Adipocyte (in vitro differentiated cells): ENCODE data around the gene UBE3B.

ENCODE experiments used
- DNase-seq: peaks from one replicate; pipeline ENCODE4 v3.0.0-alpha.2; 2015; ENCODE audit warnings: low read depth
- H3K27me3 ChIP-seq: replicated peaks from 2 replicates; pipeline ENCODE4 v1.7.0; 2013; ENCODE audit warnings: mild to moderate bottlenecking, low read length, moderate library complexity; ENCODE audit not compliant: control insufficient read depth, insufficient read depth
- H3K36me3 ChIP-seq: 2 replicates; pipeline ENCODE4 v1.7.0; 2013; ENCODE audit warnings: low read length, mild to moderate bottlenecking, moderate library complexity; ENCODE audit not compliant: control insufficient read depth, insufficient read depth, severe bottlenecking
- H3K4me1 ChIP-seq: 2 replicates; pipeline ENCODE4 v1.7.0; 2013; ENCODE audit warnings: mild to moderate bottlenecking, low read length, moderate library complexity; ENCODE audit not compliant: control insufficient read depth, insufficient read depth
- H3K4me3 ChIP-seq: 2 replicates; pipeline ENCODE4 v1.7.0; 2013; ENCODE audit warnings: mild to moderate bottlenecking, low read length, moderate library complexity
- H3K9ac ChIP-seq: 2 replicates; pipeline ENCODE4 v1.7.0; 2013; ENCODE audit warnings: mild to moderate bottlenecking, low read length, moderate library complexity
- H3K9me3 ChIP-seq: 2 replicates; pipeline ENCODE4 v1.7.0; 2013; ENCODE audit warnings: mild to moderate bottlenecking, low read length, moderate library complexity; ENCODE audit not compliant: control insufficient read depth

The UBE3B gene

DNA sequence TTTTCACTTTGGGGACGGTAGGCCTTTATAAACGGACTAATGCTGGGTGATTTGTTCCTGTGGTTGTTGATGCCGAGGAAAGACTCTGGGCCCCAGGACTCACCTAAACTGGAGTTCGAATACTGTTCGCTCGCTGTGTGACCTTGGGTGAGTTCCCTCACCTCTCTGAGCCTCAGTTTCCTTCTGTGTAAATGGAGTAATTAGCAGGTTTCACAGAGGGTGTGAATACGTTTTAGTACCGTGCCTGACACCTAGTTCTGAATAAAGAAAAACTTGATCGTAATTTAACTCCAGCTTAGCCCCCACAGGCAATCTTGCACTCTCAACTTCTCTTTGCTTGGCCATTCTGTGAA lies 505 bp downstream of the UBE3B start:
- H3K4me1 ChIP-seq, result peaks cover 35% of the 10 kb centered on the region
- peaks cover 5% of the 10 kb centered on the region for H3K36me3 ChIP-seq
- peak overlapping the region; percentile 99 for H3K9ac ChIP-seq
- H3K27me3 ChIP-seq, result no peaks in the 10 kb centered on the region
- H3K4me3 ChIP-seq, result peak overlapping the region; percentile 95
- H3K9me3 ChIP-seq, result no peaks in the 10 kb centered on the region
- no peak for DNase-seq

GRCh38 chr12:109479761-109480160 lies 2.3 kb downstream of the UBE3B start:
- Histone ChIP-seq H3K36me3 (peaks cover 17% of the 10 kb centered on the region), H3K27me3 (no peaks in the 10 kb centered on the region), H3K4me1 (peaks cover 24% of the 10 kb centered on the region), H3K9me3 (no peaks in the 10 kb centered on the region), H3K4me3 (no peak overlapping the region), H3K9ac (no peak overlapping the region)
- no peak for DNase-seq

DNA sequence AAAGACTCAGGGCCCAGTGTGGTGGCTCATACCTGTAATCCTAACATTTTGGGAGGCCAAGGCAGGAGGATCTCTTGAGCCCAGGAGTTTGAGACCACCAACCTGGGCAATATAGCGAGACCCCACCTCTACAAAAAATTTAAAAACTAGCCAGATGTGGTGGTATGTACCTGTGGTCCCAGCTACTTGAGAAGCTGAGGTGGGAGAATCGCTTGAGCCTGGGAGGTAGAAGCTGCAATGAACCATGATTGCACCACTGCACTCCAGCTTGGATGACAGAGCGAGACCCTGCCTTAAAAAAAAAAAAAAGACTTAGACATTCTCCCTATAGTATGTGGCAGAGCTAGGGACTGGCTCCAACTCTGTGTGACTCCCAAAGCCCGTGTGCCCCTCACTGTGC lies 2.9 kb downstream of the UBE3B start:
- no peak for DNase-seq
- H3K36me3 ChIP-seq, result peaks cover 23% of the 10 kb centered on the region
- no peak overlapping the region for H3K9ac ChIP-seq
- H3K27me3 ChIP-seq, result no peaks in the 10 kb centered on the region
- H3K9me3 ChIP-seq, result no peaks in the 10 kb centered on the region
- no peak overlapping the region for H3K4me3 ChIP-seq
- H3K4me1 ChIP-seq, result peaks cover 19% of the 10 kb centered on the region

- H3K9ac ChIP-seq, result no peak overlapping the region
- no peak overlapping the region for H3K4me3 ChIP-seq
- H3K27me3 ChIP-seq, result no peaks in the 10 kb centered on the region
- H3K9me3 ChIP-seq, result no peaks in the 10 kb centered on the region
- H3K4me1 ChIP-seq, result peaks cover 10% of the 10 kb centered on the region
- peaks cover 38% of the 10 kb centered on the region for H3K36me3 ChIP-seq
- no peak for DNase-seq
These were observed 4.4 kb downstream of the UBE3B start for GRCh38 chr12:109481863-109482262.

GRCh38 chr12:109482491-109482890 lies 5.1 kb downstream of the UBE3B start:
- no peaks in the 10 kb centered on the region for H3K9me3 ChIP-seq
- H3K9ac ChIP-seq, result no peak overlapping the region
- peaks cover 10% of the 10 kb centered on the region for H3K4me1 ChIP-seq
- H3K36me3 ChIP-seq, result peaks cover 45% of the 10 kb centered on the region
- H3K27me3 ChIP-seq, result no peaks in the 10 kb centered on the region
- no peak overlapping the region for H3K4me3 ChIP-seq
- DNase-seq, result no peak

DNA sequence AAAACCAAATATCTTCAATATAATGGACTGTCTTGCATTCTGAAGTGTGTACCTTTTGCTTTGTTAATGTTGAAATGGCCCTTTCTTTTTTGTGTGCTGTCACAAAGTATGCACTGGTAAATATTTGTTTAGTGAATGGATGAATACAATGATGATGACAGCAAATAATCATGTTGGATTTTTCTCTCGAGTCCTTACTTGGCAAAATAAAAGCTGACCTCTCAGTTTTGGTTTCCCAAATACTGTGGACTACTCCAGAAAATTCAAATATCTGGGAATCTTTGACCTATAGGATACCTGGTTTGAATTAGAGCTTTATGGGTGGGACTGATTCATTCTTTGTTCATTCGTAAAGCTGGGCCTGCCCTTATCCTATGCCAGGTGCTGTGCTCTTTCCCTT lies 5.5 kb downstream of the UBE3B start:
- Histone ChIP-seq H3K36me3 (peaks cover 49% of the 10 kb centered on the region), H3K4me1 (peaks cover 13% of the 10 kb centered on the region), H3K9me3 (no peaks in the 10 kb centered on the region), H3K9ac (no peak overlapping the region), H3K4me3 (no peak overlapping the region), H3K27me3 (no peaks in the 10 kb centered on the region)
- DNase-seq, result no peak

DNA sequence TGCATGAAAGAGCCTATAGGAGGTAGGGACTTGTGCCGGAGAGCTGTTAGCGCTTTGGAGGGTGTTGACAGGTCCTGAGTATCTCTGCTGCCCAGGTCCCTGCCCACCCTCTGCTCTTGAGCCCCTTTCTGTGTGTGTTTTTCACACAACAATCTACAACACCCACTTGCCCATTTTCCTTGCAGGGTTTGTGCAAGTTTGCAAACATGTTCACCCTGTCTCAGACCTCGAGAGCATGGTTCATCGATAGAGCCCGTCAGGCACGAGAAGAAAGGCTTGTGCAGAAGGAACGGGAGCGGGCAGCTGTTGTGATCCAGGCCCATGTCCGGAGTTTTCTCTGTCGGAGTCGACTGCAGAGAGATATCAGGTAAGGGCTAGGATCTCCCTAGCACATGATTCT lies 5.9 kb downstream of the UBE3B start:
- no peak for DNase-seq
- peaks cover 52% of the 10 kb centered on the region for H3K36me3 ChIP-seq
- peaks cover 12% of the 10 kb centered on the region for H3K4me1 ChIP-seq
- no peaks in the 10 kb centered on the region for H3K27me3 ChIP-seq
- H3K9ac ChIP-seq, result no peak overlapping the region
- no peak overlapping the region for H3K4me3 ChIP-seq
- H3K9me3 ChIP-seq, result no peaks in the 10 kb centered on the region

- no peak overlapping the region for H3K4me3 ChIP-seq
- peaks cover 21% of the 10 kb centered on the region for H3K4me1 ChIP-seq
- no peaks in the 10 kb centered on the region for H3K27me3 ChIP-seq
- peaks cover 70% of the 10 kb centered on the region for H3K36me3 ChIP-seq
- no peaks in the 10 kb centered on the region for H3K9me3 ChIP-seq
- no peak for DNase-seq
- no peak overlapping the region for H3K9ac ChIP-seq
These were observed 7.8 kb downstream of the UBE3B start for GRCh38 chr12:109485201-109485600.

DNA sequence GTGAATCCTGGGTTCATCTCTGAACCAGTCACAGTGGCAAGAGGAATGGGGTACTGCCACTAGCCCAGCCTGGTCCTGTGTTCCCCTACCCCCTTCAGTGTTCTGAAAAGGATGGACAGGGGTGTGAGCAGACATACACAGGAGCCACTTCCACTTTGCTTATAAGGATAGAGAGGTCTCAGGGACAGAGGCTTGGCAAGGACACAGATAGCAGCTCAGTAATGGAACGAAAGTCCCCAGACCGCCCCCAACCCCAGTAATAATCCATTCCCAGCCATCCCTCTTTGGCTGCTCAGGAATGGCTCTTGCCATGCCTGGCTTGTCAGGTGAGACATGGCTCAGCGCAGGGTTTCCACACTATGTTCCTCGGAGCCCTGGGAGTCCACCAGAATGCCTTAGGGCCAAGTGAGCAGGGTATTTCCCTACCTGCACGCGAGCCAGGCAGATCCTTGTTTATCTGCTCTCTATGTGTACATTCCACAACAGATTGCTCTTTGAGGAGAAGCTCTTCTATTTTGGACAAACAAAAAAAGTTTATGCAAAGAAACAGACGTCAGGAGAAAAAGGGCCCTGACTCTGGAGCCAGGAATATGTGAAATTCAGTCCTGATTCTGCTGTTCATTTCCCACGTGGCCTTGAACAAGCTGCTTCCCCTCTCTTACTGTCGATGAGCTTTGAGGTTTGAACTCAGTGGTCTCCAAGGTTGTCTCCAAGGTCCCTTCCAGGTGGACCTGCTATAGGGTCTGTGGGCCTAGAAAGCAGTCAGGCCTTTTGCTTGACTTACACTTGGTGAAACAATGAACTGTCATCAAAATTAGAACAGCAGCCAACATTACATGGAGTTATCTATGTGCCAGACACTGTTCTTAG lies 10.0 kb downstream of the UBE3B start:
- Histone ChIP-seq H3K36me3 (peaks cover 90% of the 10 kb centered on the region), H3K9me3 (no peaks in the 10 kb centered on the region), H3K9ac (no peak overlapping the region), H3K27me3 (no peaks in the 10 kb centered on the region), H3K4me1 (peaks cover 37% of the 10 kb centered on the region), H3K4me3 (no peak overlapping the region)
- DNase-seq, result no peak

DNA sequence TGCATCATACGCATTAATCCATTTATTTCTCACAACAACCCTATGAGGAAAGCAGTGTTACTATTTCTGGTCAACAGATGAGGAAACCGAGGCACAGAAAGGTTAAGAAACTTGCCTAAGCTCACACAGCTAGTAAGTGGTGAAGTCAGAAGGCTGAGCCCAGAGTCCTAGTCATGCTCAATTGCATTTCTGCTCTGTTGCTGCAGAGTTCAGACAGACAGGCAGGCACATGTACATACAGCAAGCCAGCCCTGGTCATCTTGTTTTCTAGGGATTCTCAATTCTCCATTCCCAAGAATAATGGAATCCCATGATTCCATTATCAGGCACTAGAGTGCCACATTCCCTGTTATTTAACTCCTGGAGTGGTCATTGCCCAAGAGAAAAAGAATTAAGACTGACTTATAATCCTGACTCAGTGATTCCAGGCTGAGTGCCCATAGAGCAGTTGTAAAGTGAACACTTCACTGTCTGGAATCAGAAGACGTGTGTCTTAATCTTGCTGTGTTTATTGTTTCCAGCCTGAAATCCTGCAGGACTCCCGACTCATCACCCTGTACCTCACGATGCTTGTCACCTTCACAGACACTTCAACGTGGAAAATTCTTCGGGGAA lies 10.7 kb downstream of the UBE3B start:
- Histone ChIP-seq H3K9ac (no peak overlapping the region), H3K4me3 (no peak overlapping the region), H3K27me3 (no peaks in the 10 kb centered on the region), H3K9me3 (no peaks in the 10 kb centered on the region), H3K4me1 (peaks cover 37% of the 10 kb centered on the region), H3K36me3 (peaks cover 96% of the 10 kb centered on the region)
- no peak for DNase-seq

DNA sequence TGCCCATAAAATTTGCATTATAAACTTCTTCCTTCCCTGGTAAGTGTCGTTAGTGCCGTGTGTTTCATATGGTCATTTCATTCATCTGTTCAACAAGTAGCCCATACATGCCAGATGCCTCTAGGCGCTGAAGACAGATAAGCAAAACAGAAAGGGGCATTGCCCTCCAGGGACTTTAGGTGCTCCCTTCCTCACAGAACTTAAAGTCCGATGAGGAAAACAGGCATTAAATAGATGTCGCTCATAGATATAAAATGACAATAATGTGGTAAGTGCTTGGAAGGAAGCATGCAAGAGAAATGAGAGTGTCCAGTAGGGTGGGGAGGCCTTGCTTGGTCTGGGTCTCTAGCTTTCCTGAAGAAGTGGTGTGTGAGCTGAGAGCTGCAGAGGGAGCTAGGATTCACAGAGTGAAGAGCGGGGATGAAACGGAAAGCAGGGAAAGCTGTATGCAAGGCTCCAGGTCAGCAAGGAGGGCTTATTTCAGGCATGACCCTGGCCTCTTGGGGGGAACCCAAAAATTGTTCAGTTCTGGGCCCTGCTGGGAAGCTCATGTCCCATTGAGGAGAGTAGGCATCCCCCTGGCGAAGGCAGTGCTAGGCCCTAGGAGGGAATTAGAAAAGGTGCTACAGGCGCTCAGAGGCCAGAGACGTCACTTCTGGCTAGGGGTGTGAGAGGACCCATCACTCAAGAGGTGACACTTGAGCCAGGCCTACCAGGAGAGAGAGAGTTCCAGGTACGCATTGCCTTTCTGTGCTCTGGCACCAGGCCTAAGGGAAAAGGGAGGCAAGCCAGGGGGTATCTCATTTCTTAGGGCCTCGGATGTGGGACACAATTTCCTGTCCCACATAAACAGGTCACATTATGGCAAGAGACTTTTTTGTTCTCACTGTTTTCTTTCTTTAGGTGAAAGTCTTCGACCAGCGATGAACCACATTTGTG lies 11.9 kb downstream of the UBE3B start:
- peak overlapping the region; percentile 31 for H3K9ac ChIP-seq
- DNase-seq, result no peak
- no peaks in the 10 kb centered on the region for H3K9me3 ChIP-seq
- H3K4me1 ChIP-seq, result peaks cover 37% of the 10 kb centered on the region
- H3K27me3 ChIP-seq, result no peaks in the 10 kb centered on the region
- peaks cover 92% of the 10 kb centered on the region for H3K36me3 ChIP-seq
- no peak overlapping the region for H3K4me3 ChIP-seq
